HG02571 (cell line): ENCODE results near the gene TSPOAP1.

Source experiments
- ATAC-seq: cut with Tn5 transposase; IDR thresholded peaks from one replicate; pipeline ENCODE4 v1.9.1; 2021; ENCODE audit warnings: mild to moderate bottlenecking, moderate library complexity; ENCODE audit not compliant: unreplicated experiment

Gene TSPOAP1

GRCh38 chr17:58280480-58281217 lies 47.9 kb downstream of the TSPOAP1 start, which contains the start of gene MPO:
TSS of gene MPO (minus strand) at chr17:58280935. CDS start at chr17:58280758, 177 bp downstream.
- ATAC-seq = no peak

GRCh38 chr17:58279736-58280479 lies 48.7 kb downstream of the TSPOAP1 start:
- ATAC-seq = no peak

- no peak for ATAC-seq
Measured at GRCh38 chr17:58279016-58279711, 49.4 kb downstream of the TSPOAP1 start.

- ATAC-seq = no peak
Measured at GRCh38 chr17:58278661-58279015, 50.0 kb downstream of the TSPOAP1 start.

GRCh38 chr17:58277802-58278595 lies 50.6 kb downstream of the TSPOAP1 start:
- no peak for ATAC-seq

DNA sequence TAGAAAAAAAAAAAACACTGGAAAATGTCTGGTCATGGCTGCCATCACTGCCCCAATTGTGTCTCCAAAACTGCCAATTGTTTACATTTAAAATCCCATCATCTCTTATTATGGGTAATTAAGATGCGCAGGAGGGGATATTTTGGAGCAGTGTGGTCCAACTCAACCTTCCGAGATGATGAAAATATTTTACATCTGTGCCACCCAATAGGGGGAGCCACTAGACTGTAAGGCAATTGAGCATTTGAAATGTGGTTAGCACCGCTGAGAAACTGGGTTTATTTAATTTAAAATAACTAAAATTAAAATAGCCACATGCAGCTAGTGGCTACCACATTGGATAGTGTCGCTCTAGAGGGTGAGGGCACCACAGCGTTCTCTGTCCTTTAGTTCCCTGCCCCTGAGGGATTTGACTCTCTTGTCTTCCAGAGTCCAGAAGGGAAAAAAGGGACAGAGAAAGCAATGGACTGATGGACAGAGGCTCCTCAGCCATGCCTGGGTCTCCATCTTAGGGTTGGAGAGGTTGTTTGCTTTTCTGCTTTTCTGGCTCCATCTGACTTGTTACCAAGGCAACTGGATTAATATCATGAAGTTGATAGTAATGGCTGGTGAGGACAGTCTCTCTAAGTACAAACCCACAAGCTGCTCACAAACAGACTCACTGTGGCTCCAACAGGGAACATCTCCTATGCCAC lies 51.3 kb downstream of the TSPOAP1 start:
- no peak for ATAC-seq

DNA sequence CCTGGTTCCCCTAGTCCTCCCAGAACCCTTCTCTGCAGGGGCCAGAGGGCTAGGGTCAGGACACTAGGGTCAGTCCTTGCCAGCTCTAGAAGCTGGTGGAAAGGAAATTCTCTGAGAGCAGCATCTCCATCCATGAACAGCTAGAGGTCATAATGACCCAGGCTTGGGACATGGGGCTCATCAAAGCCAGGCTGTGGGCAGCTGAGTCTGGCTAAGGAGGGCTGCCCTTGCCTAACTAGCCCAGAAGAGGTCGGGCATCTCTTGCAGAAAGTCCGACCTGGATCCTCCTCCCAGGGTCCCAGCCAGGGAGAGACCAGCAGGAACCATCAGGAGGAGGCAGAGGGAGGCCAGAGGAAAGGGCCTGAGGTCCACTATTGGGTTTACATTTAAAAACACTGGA lies 52.2 kb downstream of the TSPOAP1 start:
- ATAC-seq = no peak

DNA sequence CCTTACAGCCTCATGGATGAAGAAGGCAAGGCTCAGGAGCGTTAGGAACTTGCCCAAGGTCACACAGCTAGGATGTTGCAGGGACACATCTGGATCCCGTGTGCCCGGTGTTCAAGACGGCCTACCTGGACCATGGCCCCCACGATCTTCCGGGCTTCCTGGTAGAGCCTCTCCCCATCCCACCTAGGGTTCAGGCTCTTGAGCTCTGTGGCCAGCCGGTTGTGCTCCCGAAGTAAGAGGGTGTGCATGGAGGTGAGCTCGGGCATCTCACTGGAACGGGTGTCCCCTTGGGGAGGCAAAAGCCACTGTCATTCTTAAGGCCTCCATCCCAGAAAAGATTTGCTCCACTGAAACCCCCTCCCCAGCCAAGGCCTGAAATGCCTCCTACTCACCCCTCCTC lies 53.2 kb downstream of the TSPOAP1 start:
- no peak for ATAC-seq

DNA sequence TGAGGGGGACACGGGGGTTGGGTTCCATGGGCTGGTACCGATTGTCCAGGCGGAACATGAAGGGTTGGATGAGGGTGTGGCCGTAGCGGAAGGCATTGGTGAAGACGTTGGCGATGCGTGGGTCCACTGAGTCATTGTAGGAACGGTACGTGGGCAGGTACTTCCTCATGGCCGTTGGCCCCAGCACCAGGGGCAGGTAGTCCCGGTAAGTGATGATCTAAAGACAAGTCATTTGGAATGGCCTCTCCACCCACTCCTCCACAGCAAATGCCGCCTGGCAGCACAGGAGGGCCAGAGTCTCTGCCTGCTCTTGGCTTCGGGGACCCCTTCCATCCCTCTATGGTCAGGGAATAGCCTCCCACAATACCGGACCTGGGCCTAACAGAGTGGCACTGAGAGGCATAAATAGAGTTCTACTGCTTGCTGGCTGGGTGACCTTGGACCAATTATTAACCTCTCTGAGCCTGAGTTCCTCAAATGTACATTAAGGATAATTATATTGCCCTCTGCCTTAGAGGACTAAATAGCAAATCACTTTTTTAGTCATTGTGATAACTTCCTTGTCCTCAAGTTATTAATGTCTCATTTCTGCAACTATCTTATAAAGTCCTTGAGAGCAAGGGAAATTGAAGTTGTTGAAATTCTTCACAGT lies 55.0 kb downstream of the TSPOAP1 start:
- ATAC-seq = no peak

DNA sequence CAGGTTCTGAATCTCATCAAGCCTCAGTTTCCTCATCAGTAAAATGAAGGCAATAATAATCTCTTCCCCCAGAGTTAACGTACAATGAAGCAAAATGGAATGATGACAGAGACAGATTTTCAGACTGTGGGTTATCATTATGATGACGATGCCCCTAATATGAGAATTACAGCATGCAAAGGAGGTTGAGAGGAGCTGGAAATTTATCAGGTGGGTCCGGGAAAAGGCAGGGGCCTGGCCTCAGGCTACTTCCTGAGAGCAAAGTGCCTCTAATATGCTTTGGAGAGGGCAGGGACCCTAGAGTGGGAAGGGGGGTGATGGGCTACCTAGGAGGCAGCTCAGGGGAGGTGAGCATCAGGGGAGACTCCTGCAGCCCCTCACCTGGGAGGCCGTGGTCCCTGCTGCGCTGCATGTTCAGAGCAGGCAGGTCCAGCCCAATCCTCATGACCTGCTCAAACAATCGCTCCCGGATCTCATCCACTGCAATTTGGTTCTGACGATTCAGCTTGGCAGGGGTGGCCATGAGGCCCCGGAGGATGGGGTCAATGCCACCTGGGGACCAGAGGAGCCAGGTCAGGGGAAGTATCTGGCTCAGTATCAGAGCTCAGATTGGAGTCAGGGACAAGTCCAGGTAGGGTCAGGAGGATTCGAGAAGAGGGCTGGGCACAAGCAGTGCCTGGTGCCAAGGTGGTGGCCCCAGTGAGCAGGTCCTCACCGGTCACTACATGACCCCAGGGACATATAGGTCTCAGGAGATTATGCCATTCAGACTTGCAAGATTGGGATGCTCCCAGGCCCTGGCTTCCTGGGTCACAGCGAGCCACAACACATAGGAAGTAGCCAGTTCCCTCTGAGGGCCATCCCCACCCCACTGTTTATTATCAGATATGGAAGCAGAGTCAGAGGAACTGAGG lies 56.0 kb downstream of the TSPOAP1 start:
- no peak for ATAC-seq

DNA sequence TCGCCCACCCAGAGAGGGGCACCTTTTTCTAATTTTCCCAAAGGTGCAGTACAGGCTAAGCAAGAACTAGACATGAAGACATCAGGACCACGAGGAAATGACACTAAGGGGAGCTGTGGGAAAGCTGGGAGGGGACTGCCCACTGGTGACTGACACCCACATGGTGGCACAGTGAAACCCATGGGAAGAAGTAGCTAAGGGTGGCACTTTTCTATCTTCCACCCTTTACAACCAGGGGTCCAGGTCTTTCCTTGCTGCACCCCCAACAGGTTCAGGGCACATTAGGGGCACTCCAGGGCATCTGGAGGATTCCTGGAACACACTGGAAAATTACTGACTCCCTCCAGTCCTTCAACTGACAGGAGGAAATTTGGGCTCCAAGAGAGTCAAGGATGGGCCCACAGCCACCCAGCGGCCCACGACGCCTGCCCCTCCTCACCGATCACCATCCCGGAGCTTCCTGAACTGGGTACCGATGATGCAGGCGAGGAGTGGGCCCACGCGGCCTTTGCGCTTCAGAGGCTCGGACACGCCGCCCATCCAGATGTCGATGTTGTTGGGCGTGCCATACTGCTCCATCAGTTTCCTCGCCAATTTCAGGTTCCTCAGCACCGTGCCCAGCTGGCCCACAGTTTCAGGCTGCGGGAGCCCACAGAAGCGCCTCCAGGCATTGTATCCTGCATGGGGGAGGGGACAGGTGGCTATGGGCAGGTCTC lies 57.2 kb downstream of the TSPOAP1 start:
- no peak for ATAC-seq

DNA sequence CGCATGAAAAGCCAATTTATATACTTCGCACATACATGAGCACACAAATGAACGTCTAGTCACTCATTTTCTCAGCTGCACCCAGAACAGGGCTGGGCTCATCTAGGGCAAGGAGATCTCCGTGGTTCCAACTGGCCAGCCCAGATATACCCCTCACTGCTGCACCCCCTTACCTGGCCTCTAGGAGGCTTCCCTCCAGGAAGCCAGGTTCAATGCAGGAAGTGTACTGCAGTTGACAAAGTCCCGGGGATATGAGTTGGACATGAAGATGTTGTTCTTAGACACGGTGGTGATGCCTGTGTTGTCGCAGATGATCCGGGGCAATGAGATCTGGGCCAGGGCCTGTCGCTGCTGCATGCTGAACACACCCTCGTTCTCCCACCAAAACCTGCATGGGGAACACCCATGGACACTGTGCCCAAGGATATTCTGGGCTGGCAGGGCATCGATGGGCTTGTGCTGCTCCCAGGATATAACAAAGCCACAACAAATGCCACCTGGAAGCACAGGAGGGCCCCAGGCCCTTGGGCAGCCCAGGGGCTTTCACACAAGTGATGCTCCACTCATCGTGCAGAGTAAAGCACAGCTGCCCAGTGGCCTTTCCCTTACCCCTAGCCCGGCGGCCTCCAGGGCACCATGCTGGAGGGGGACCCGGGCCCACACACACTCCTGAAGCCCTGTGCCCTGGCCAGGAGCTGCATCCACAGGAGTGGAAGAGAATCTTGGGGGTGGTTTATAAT lies 57.9 kb downstream of the TSPOAP1 start:
- ATAC-seq = no peak

GRCh38 chr17:58269557-58270291 lies 58.9 kb downstream of the TSPOAP1 start:
- no peak for ATAC-seq

DNA sequence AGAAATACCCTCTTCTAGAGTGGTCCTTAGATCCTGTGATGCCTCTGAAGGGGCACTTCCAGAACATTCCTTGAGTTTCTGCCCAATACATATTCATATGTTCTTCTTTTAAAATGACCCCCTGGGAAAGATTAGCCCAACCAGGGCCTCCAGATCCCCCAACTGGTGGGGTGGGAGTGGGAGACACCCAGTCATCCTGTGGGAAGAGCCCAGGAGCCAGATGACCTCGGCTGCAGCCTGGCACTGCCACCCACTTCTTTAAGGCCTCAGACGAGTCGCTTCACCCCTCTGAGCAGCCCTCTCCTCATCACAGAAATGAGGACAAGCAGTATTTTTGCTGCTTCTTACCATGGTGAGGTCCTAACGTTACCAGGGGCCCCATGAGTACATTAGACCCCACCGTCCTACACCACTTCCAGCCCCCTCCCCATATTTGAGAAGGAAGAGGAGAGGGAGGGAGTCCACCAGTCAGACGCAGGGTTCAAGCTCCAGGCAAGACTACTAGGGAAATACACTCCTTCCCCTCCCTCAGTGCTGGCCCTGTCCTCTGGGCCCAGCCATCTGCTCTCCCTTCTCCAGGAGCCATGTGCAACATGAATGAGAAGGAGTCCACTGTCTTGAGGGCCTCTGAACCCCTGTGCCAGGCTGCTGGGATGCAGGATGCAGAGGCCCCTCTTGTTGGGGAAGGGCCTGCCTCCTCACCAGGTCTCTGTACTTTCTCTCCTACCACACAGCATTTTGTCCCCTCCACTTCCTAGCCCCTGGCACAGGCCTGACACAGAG lies 59.6 kb downstream of the TSPOAP1 start:
- no peak for ATAC-seq

DNA sequence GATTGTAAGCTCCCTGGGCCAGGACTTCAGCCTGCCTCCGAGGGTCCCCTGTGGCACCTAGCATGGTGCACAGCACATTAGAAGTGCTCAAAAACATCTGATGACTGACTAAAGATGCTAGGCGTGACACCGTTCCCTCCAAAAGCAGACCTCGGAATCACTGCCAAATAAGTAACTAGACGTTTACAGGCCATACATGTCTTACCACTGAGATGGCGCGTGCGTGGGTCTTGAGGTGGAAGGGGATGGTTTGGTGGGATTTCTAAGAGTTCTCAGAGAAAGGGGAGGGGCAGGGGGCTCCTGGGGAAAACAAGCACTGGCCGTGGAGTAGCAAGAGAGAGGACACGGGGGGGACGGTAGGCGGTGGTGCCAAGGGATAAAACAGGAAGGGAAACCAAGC lies 60.3 kb downstream of the TSPOAP1 start:
- no peak for ATAC-seq
